ENCODE data around the gene THBD.

Gene THBD

DNA sequence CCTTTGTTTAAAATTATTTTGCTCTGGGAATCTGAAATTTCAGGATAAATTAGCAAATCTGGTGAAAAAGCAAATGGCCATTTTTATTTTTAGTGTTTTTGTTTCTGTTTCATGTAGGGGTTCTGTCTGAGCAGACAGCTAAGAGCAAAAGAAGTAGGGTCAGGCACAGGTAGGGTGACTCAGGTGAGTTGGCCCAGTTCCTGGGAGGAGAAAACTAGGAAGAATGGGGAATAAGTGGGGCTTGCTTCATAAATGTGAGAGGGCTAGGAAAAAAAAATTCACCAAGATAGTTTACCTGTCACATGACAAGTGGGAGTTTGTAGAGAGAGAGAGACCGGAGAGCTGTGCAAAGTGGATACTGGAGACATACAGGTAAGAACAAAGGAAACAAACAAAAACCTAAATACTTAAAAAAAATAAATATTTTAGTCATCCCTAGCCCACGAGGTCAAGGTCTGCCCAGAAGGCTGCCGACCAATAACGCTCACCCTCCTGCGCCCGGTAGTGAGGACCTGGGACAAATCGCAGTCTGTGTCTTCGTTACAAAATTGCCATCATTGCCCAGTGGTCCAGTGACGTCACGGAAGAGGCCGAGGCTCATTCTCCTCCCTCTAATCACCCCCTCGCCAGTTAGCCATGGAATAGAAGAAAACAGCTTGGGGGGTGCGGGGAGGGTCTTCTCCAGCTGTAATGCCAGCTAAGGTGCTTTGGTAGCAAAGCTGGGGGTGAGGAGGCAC, 2.3 kb downstream of the THBD start:
- DNase-seq (ENCODE audit: extremely low read depth, insufficient read length): no peak
- TF ChIP-seq, protein P1, sequence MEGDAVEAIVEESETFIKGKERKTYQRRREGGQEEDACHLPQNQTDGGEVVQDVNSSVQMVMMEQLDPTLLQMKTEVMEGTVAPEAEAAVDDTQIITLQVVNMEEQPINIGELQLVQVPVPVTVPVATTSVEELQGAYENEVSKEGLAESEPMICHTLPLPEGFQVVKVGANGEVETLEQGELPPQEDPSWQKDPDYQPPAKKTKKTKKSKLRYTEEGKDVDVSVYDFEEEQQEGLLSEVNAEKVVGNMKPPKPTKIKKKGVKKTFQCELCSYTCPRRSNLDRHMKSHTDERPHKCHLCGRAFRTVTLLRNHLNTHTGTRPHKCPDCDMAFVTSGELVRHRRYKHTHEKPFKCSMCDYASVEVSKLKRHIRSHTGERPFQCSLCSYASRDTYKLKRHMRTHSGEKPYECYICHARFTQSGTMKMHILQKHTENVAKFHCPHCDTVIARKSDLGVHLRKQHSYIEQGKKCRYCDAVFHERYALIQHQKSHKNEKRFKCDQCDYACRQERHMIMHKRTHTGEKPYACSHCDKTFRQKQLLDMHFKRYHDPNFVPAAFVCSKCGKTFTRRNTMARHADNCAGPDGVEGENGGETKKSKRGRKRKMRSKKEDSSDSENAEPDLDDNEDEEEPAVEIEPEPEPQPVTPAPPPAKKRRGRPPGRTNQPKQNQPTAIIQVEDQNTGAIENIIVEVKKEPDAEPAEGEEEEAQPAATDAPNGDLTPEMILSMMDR (IDR thresholded peaks at IDR 0.05; ENCODE audit: insufficient read depth, low read length, poor library complexity, severe bottlenecking): no peak
- no peaks in the 10 kb centered on the region for H3K36me3 ChIP-seq (ENCODE audit: control insufficient read depth, insufficient read depth, low read length)
- no peak overlapping the region for H3K4me3 ChIP-seq (replicated peaks; ENCODE audit: low read depth, low read length)
- peaks cover 2% of the 10 kb centered on the region; the same call in 1 of the 2 replicates for H3K27me3 ChIP-seq (replicated peaks; ENCODE audit: control insufficient read depth, insufficient read depth, low read length)

DNA sequence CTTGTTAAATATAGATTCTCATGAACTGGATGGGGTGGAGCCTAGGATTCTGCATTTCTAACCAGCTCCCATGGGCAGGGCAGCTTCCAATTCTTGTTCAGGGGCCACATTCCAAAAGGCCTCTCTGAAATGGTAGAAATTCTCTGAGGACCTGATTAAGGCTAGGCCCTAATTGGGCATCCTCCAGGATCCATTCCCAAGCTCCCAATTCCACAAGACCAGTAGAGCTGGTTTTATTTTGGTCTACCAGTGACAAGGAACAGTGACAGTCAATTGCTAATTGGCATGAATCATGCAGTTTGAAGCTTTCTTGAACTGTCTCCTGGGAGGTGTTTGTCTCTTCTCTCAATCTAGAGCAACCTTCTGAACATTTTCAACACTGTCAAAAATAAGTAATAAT, 3.0 kb downstream of the THBD start:
- no peak overlapping the region for H3K4me3 ChIP-seq (replicated peaks; ENCODE audit: low read depth, low read length)
- no peak for DNase-seq (ENCODE audit: extremely low read depth, insufficient read length)
- peaks cover 2% of the 10 kb centered on the region; the same call in 1 of the 2 replicates for H3K27me3 ChIP-seq (replicated peaks; ENCODE audit: control insufficient read depth, insufficient read depth, low read length)
- H3K36me3 ChIP-seq (ENCODE audit: control insufficient read depth, insufficient read depth, low read length): no peaks in the 10 kb centered on the region
- TF ChIP-seq, protein P1 (IDR thresholded peaks at IDR 0.05; ENCODE audit: insufficient read depth, low read length, poor library complexity, severe bottlenecking): no peak

GRCh38 chr20:23043376-23043775, 6.1 kb downstream of the THBD start:
- TF ChIP-seq, protein P1 (IDR thresholded peaks at IDR 0.05; ENCODE audit: insufficient read depth, low read length, poor library complexity, severe bottlenecking): peak; percentile 5
- Histone ChIP-seq H3K36me3 (ENCODE audit: control insufficient read depth, insufficient read depth, low read length) (no peaks in the 10 kb centered on the region), H3K27me3 (replicated peaks; ENCODE audit: control insufficient read depth, insufficient read depth, low read length) (no peaks in the 10 kb centered on the region; the same call in none of the 2 replicates), H3K4me3 (replicated peaks; ENCODE audit: low read depth, low read length) (no peak overlapping the region)
- no peak for DNase-seq (ENCODE audit: extremely low read depth, insufficient read length)

- H3K27me3 ChIP-seq (replicated peaks; ENCODE audit: control insufficient read depth, insufficient read depth, low read length): no peaks in the 10 kb centered on the region; the same call in 1 of the 2 replicates
- no peak for DNase-seq (ENCODE audit: extremely low read depth, insufficient read length)
- no peak overlapping the region for H3K4me3 ChIP-seq (replicated peaks; ENCODE audit: low read depth, low read length)
- TF ChIP-seq, protein P1 (IDR thresholded peaks at IDR 0.05; ENCODE audit: insufficient read depth, low read length, poor library complexity, severe bottlenecking): no peak
- H3K36me3 ChIP-seq (ENCODE audit: control insufficient read depth, insufficient read depth, low read length): no peaks in the 10 kb centered on the region
Measured at GRCh38 chr20:23042270-23042669, 7.2 kb downstream of the THBD start.

DNA sequence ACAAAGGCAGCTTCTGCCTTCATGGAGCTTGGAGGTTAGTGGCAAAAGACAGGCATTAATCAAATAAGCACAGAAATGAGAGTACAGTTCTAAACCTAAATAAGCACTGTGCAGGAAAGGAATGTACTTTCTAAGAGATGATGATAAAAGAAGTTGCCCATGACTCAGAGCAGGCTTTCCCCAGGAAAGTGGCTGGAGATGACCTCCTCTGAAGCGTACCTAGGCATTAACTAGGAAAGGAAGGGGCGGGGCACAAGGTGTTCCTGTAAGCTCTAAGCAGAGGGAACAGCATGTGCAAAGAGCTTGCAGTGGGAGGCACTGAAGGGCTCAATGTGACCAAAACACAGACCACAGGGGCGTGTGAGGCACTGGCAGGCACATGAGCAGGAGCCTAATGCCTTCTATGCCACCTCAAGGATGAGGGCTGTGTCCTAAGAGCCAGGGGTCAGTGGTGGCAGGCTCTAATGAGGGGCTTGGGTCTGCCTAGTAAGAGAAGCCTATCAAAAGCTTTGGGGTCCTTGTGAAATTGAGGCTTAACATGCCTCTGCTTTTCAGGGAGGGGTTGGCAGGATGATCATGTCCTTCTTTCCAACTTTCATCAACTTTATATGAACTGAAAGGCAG, 9.5 kb downstream of the THBD start:
- TF ChIP-seq, protein P1 (IDR thresholded peaks at IDR 0.05; ENCODE audit: insufficient read depth, low read length, poor library complexity, severe bottlenecking): no peak
- Histone ChIP-seq H3K36me3 (ENCODE audit: control insufficient read depth, insufficient read depth, low read length) (no peaks in the 10 kb centered on the region), H3K4me3 (replicated peaks; ENCODE audit: low read depth, low read length) (no peak overlapping the region), H3K27me3 (replicated peaks; ENCODE audit: control insufficient read depth, insufficient read depth, low read length) (no peaks in the 10 kb centered on the region; the same call in 1 of the 2 replicates)
- DNase-seq (ENCODE audit: extremely low read depth, insufficient read length): no peak

Data from GM06990 (cell line).